ENCODE results near the gene ZFPM1. TPM values are rescaled to one million over a fixed set of nuclear protein-coding genes. Genes with fewer than 3 reads are reported as not detected.

Gene ZFPM1
- total RNA-seq, 2 experiments from 2014 or later = 14.3 to 14.7 TPM

GRCh38 chr16:88487920-88488851 is 35.1 kb downstream of the ZFPM1 start:
- ChIA-PET CTCF (interaction anchor here (0.5 kb wide), 1 partner anchor 32 kb away, joined by 3 read pairs; no protein-coding TSS in a partner anchor), POLR2A (no interaction called here)

GRCh38 chr16:88489163-88489741 is 36.2 kb downstream of the ZFPM1 start:
- ChIA-PET CTCF (no interaction called here), POLR2A (no interaction called here)

GRCh38 chr16:88491001-88491559 is 38.0 kb downstream of the ZFPM1 start:
- CTCF ChIA-PET = no interaction called here
- POLR2A ChIA-PET = no interaction called here

- ChIA-PET POLR2A (no interaction called here), CTCF (no interaction called here)
Measured at GRCh38 chr16:88491560-88492310, 38.7 kb downstream of the ZFPM1 start.

DNA sequence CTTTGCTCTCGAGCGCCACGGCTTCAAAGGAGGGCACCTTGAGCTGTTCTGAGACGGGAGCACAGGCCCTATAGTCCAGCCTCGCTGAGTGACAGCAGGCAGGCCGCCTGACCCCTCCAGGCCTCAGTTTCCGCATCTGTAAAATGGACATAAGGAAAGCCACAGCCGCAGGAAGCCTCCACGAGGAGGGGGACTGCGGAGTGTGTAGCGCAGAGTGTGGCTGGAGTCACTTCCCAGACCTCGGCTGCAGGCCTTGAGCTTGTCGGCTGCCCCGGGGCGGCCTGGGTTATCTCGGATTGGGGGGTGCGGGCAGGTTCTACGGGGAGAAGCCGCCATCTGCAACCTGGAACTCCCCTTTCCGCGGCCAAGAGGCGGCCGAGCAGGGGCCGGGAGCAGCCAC is 40.8 kb downstream of the ZFPM1 start:
- POLR2A ChIA-PET = no interaction called here
- CTCF ChIA-PET = no interaction called here

DNA sequence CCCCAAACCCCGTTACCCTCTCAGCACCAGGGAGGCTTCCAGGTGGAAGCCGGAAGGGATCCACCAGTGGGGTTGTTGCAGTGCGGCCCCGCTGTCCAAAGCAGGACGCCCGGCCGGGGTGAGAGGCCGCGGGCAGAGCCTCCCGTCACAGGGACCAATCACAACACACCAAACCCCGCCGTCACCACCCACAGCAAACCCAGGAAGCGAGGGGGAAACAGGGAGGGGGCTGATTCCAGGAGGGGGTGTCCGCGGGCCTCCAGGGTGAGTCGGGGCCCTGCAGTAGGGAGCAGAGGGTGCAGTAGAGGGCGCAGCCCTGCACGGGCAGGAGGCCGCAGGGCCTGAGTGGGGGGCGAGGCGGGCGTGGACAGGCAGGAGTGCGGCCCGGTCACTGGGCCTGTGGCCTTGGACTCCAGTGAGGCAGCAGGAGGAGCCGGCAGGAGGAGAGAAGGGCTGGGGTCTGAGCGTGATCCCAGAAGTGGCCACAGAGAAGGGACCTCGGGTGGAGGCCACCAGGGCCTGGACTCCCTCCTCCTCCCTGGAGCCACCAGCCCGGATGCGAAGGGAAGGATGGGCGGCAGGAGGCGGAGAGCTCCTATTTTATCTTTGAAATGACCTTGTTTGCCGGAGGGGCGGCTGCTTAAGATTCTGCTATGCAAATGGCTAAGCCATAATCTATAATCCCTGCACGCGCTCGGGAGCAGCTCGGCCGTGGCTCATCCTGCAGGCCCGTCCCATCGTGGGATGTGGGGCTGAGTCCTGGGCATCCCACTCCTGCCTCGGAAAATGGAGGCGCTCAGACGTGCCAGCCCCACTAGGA is 41.5 kb downstream of the ZFPM1 start:
- ChIA-PET POLR2A (no interaction called here), CTCF (no interaction called here)

- POLR2A ChIA-PET = no interaction called here
Measured at GRCh38 chr16:88495268-88495772, 42.2 kb downstream of the ZFPM1 start.

GRCh38 chr16:88497561-88498462 is 44.7 kb downstream of the ZFPM1 start:
- POLR2A ChIA-PET = no interaction called here
- CTCF ChIA-PET = no interaction called here

More at GRCh38 chr16:88495268-88495772, 42.2 kb downstream of the ZFPM1 start:
- CTCF ChIA-PET = no interaction called here

- ChIA-PET CTCF (no interaction called here), POLR2A (no interaction called here)
Measured at GRCh38 chr16:88498576-88499208, 45.6 kb downstream of the ZFPM1 start.

DNA sequence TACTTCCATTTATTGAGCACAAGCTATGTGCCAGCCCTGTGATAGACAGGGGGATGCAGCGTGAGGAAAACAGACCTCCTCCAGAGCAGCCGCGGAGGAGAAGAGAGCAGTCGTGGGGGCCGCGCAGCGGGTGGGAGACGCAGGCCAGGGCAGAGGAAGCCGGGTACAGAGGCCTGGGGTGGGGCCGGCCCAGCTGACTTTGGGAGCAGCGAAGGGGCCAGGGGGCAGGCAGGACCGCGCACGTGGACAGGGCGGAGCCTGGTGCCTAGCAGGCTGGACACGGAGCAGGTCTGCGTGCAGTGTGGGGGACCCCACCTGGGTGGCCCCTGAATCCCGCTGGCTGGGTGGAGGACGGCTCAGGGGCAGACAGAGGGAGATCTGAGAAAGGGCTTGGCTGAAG is 46.2 kb downstream of the ZFPM1 start:
- CTCF ChIA-PET = no interaction called here
- POLR2A ChIA-PET = no interaction called here

DNA sequence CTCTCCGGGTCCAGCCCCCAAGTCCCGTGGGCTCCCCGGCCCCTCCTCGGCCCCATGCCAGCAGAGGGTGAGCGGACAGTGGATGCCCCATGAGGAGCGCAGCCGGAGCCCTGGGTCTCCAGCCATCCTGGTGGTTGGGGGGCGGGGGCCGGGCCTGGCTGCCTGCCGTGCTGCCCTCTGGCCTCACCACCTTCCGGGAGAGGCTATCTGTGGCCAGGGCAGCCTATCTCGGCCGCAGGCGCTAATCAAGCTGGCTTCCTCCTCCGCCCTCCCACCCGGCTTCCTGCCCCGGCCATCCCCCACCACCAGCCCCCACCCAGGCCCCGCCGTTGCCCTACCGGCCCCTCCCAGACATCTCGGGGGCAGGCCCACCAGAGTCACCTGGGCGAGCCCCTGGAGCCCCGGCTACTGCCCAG is 46.8 kb downstream of the ZFPM1 start:
- POLR2A ChIA-PET = no interaction called here
- CTCF ChIA-PET = no interaction called here

DNA sequence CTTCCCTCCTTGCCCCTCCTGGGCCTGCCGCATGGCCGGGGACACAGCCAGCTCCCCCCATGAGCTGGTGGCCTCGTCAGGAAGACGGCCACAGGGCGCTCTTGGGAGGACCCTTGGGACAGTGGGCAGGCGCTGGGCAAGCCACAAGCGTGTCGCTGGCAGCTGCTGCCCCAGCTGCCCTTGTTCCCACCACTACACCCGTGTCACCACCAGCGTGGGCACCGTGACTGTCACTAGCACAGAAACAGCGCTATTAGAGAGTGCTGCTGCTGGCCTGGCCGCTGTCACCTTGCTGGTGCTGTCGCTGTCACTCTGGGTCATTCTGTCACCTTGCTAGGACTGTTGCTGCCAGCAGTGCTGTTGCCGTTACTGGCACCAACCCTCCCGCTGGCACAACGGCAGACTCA is 47.2 kb downstream of the ZFPM1 start:
- CTCF ChIA-PET = no interaction called here

GRCh38 chr16:88502371-88502770 is 49.3 kb downstream of the ZFPM1 start:
- ChIA-PET CTCF (no interaction called here), POLR2A (no interaction called here)

More for the DNA sequence above, 47.2 kb downstream of the ZFPM1 start:
- POLR2A ChIA-PET = no interaction called here

DNA sequence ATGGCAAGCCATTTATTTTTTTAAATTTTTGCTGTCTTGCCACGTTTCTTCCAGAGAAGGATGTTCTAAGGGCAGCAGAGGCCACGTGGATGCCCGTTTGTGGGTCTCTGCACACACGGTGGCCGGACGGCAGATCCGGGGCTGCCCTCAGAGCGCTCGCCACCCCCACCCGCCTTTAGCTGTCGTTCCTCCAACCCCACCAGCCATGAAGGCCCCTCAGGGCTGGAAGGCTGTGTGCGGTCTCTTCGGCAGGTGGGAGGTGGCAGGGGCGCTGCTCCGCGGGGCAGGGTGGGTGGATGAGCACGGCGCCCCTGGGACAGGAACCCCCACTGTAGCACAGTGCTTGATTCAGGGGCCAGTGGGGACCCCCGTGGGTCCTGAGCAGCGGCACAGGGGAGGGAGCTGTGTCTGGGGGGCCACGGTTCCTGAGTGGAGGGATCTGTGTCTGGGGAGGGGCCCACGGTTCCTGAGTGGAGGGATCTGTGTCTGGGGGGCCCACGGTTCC is 49.7 kb downstream of the ZFPM1 start:
- CTCF ChIA-PET = no interaction called here
- POLR2A ChIA-PET = no interaction called here

DNA sequence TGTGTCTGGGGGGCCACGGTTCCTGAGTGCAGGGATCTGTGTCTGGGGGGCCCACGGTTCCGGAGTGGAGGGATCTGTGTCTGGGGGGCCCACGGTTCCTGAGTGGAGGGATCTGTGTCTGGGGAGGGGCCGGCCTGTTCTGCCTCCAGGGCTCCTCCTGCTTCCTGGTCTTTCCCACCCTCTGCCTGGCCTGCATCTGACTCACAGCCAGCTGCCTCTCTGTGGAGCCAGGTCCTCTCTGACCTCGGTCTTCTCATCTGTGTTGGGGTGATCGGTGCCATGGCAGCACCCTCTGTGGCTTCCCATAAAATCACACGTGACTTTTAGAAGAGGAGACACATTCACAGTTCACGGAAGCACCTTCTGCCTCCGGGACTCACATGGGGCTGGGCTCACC is 50.3 kb downstream of the ZFPM1 start:
- POLR2A ChIA-PET = no interaction called here

DNA sequence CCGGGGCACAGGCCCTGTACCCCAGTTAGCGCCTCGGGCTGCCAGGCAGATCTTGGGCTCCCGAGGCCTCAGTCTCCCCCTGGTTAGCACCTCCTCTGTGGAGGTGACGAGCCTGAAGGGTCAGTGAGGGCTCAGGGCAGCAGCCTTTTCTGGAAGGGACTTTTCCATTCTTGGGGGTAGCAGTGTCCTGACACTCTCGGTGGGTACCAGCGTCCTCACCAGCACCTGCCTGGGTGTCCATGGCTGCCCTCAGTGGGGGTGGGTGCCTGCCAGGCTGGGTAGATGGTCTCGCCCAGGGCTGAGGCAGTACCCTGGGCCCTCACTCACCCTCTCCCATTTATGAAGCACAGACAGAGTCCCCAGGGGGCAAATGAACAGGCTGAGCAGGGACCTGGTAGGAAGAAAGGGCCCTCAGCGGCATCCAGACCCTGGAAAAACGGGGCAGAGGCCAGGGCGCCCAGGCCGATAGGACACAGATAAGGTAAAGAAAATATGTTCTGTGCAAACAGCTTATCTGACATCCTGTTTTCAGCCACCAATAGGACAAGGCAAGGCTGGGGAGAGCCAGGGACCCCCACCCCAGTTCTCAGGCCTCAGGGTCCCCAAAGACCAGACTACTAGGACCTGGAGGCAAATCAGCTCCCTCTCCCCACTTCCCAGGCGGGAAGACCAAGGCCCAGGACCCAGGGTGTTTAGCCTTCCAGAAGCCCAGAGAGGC is 50.9 kb downstream of the ZFPM1 start:
- POLR2A ChIA-PET = no interaction called here

More for the DNA sequence above, 50.3 kb downstream of the ZFPM1 start:
- CTCF ChIA-PET = no interaction called here

More for the DNA sequence above, 50.9 kb downstream of the ZFPM1 start:
- CTCF ChIA-PET = interaction anchor here (1.2 kb wide), 1 partner anchor 49 kb away, joined by 3 read pairs; no protein-coding TSS in a partner anchor
